CD4-positive, alpha-beta memory T cell (primary cell): ENCODE data around the gene CENPU. TPM values are rescaled to one million over a fixed set of nuclear protein-coding genes. Genes with fewer than 3 reads are reported as not detected.

Experiments
- CTCF ChIA-PET: fragments of 350-600 bp; sonication (Branson Sonifier 250); formaldehyde crosslinking; loops from one replicate; lab custom pipeline; 2021; ENCODE audit warnings: inconsistent platforms; ENCODE audit not compliant: partially characterized antibody; lab: Charles Lee
- POLR2A ChIA-PET: fragments of 350-600 bp; sonication (Branson Sonifier 250); formaldehyde crosslinking; loops from one replicate; lab custom pipeline; 2021; ENCODE audit not compliant: partially characterized antibody; lab: Charles Lee
- DNase-seq, 5 donors: peaks; one replicate each; pipeline versions ENCODE4 v3.0.0 to v3.0.0-alpha.2; 2020 to 2022; ENCODE audit warnings: mixed read lengths in 1 of 5
- H3K27ac ChIP-seq: one replicate; pipeline ENCODE4 v1.7.0; 2013; ENCODE audit warnings: low read depth, low read length
- H3K27me3 ChIP-seq: 2 replicates; pipeline ENCODE4 v1.7.0; 2013; ENCODE audit warnings: mild to moderate bottlenecking, low read length, moderate library complexity; ENCODE audit not compliant: insufficient read depth
- H3K36me3 ChIP-seq: 2 replicates; pipeline ENCODE4 v1.7.0; 2013; ENCODE audit warnings: mild to moderate bottlenecking, low read length, moderate library complexity; ENCODE audit not compliant: insufficient read depth
- H3K4me1 ChIP-seq: 2 replicates; pipeline ENCODE4 v1.7.0; 2013; ENCODE audit warnings: mild to moderate bottlenecking, low read length, moderate library complexity; ENCODE audit not compliant: insufficient read depth
- H3K4me3 ChIP-seq, 2 donors: one replicate each; pipeline ENCODE4 v1.7.0; 2013; ENCODE audit warnings: low read length in 2 of 2, mild to moderate bottlenecking in 1 of 2
- H3K9me3 ChIP-seq, 2 donors: one replicate each; pipeline ENCODE4 v1.7.0; 2013; ENCODE audit warnings: low read length in 2 of 2, control low read depth in 1 of 2; ENCODE audit not compliant: control insufficient read depth in 1 of 2
- H3K27ac Mint-ChIP-seq, 7 donors: one replicate each; pipeline ENCODE4 v1.8.0; 2020 to 2021; ENCODE audit warnings: mixed read lengths in 7 of 7, mild to moderate bottlenecking in 6 of 7, inconsistent platforms in 3 of 7, moderate library complexity in 3 of 7
- H3K27me3 Mint-ChIP-seq, 2 donors: one replicate each; pipeline ENCODE4 v1.8.0; 2020 to 2021; ENCODE audit warnings: mixed read lengths in 2 of 2
- H3K36me3 Mint-ChIP-seq, 2 donors: one replicate each; pipeline ENCODE4 v1.8.0; 2020 to 2021; ENCODE audit warnings: mixed read lengths in 2 of 2, inconsistent platforms in 1 of 2, mild to moderate bottlenecking in 1 of 2
- H3K4me1 Mint-ChIP-seq, 4 donors: one replicate each; pipeline ENCODE4 v1.8.0; 2020 to 2021; ENCODE audit warnings: mixed read lengths in 4 of 4, mild to moderate bottlenecking in 1 of 4
- H3K4me3 Mint-ChIP-seq, 8 donors: one replicate each; pipeline ENCODE4 v1.8.0; 2020 to 2021; ENCODE audit warnings: mixed read lengths in 8 of 8, mild to moderate bottlenecking in 7 of 8, moderate library complexity in 6 of 8, inconsistent platforms in 3 of 8
- H3K9me3 Mint-ChIP-seq, 8 donors: one replicate each; pipeline ENCODE4 v1.8.0; 2020 to 2021; ENCODE audit warnings: mixed read lengths in 8 of 8, mild to moderate bottlenecking in 5 of 8, inconsistent platforms in 3 of 8, moderate library complexity in 1 of 8
- intact Hi-C: fragments of 100-400 bp; cut with micrococcal nuclease; formaldehyde crosslinking; loops from one replicate; pipeline ENCODE4 v1.15.1; 2023
- polyA plus RNA-seq, 2 donors: library from polyadenylated mRNA; unstranded; fragments of 300-500 nt; fragmentation: Illumina TruSeq; gene quantifications; one replicate each; pipeline ENCODE4 v1.2.3, GENCODE V29; 2021
- total RNA-seq, 2 experiments: library from RNA; stranded (reverse); gene quantifications; one replicate each; pipeline ENCODE4 v1.2.3, GENCODE V29; 2021

Gene CENPU
- total and polyA plus RNA-seq, 4 experiments from 2014 or later = 2.1 to 4.6 (median 3.2) TPM

DNA sequence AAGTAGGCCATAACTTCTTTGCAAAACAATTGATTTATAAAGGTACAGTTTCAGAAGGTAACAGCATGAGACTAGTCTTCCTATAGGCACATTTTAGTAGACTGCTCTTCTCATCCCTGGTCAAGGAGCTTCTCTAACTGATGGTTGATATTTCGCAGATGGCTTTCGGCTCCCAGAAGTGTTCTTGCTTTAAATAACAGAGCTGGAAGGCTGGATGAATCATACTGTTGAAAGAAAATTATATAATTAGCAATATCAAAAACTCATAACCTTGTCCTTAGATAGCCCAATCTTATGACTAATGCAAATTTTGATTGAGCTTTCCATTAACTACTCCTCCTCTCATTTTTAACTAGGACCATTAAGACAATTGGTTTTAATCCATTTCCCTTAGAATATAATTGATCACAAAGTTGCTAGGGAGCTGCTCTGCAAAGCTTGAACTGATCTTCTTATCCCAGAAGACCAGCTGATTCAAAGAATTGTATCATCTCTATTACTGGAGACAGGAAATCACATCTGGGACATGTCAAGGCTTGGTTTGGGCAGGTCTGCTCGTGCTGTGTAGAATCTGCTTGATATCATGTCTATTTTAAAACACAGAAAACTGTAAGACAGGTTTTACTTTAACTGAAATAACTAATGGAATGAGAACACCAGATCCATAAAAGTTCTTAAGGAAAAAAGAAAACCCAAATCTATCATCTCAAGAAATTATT lies 38.6 kb downstream of the CENPU start:
- no peaks in the 10 kb centered on the region for H3K36me3 ChIP-seq
- DNase-seq = no peak
- no peak overlapping the region for H3K27ac ChIP-seq
- H3K27ac Mint-ChIP-seq = peak overlapping the region in 2 of 7 donors; percentile 4 to 74
- POLR2A ChIA-PET = interaction anchor here (1.6 kb wide), 1 partner anchor 39 kb away, joined by 5 read pairs; the partner anchor contains the start of gene CENPU
- CTCF ChIA-PET = interaction anchor here (0.9 to 1.8 kb wide), 2 partner anchors 9 to 11 kb away, joined by 3 to 4 read pairs; no protein-coding TSS in a partner anchor
- H3K27me3 ChIP-seq = no peaks in the 10 kb centered on the region
- H3K4me3 Mint-ChIP-seq = no peak overlapping the region
- H3K36me3 Mint-ChIP-seq = peaks cover 26 to 28% of the 10 kb centered on the region in 2 donors
- H3K27me3 Mint-ChIP-seq = no peaks in the 10 kb centered on the region
- H3K4me1 ChIP-seq = no peaks in the 10 kb centered on the region
- no peaks in the 10 kb centered on the region for H3K9me3 ChIP-seq
- intact Hi-C loops = no loop called here
- no peak overlapping the region for H3K4me3 ChIP-seq
- no peaks in the 10 kb centered on the region for H3K9me3 Mint-ChIP-seq
- no peaks in the 10 kb centered on the region for H3K4me1 Mint-ChIP-seq

DNA sequence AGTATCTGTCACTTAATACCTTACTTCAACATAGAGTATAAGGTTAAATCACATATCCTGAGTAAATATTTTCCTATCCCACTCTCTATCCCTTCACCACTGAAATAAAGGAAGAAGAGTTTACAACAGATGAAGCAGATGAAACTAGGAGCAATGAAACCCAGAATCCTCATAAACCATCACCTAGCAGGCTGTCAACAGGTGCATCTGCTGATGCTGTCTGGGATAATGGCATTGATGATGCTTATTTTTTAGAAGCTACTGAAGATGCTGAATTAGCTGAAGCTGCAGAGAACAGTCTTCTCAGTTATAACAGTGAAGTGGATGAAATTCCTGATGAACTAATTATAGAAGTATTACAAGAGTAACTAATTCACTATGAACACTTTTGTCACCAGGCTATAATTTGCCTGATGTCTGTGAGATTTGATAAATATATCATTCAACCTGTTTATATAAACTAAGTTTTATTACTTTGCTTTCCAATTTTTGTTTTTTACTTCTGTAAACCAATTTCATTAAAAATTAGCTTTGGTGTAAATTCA lies 39.4 kb downstream of the CENPU start:
- peak overlapping the region in 1 of 7 donors; percentile 50 for H3K27ac Mint-ChIP-seq
- no peaks in the 10 kb centered on the region for H3K4me1 Mint-ChIP-seq
- no peaks in the 10 kb centered on the region for H3K27me3 Mint-ChIP-seq

DNA sequence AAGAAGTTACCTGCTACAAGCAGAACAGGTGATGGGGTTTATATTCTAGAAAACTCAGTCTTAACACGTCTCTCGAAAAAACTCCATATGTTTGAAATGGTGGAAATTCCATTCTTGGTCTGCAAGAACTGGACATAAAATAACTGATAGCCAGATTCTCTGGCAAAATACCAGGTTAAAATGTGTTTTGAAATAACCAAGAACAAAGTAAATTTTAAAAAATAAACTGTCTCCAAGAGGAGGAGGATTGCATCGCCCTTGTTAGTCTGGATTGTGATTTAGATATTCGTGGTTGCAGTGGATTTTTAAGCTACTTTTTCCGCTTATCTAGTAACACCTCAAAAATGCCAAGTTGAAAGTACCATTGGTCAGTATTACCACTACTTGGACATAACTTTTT lies 40.8 kb downstream of the CENPU start:
- no peaks in the 10 kb centered on the region for H3K9me3 ChIP-seq
- intact Hi-C loops = no loop called here
- H3K27me3 ChIP-seq = no peaks in the 10 kb centered on the region
- Mint-ChIP-seq H3K4me3 (no peak overlapping the region), H3K36me3 (peaks cover 28 to 30% of the 10 kb centered on the region in 2 donors), H3K27ac (no peak overlapping the region), H3K9me3 (no peaks in the 10 kb centered on the region), H3K4me1 (no peaks in the 10 kb centered on the region), H3K27me3 (no peaks in the 10 kb centered on the region)
- H3K27ac ChIP-seq = no peak overlapping the region
- no peak overlapping the region for H3K4me3 ChIP-seq
- no peaks in the 10 kb centered on the region for H3K4me1 ChIP-seq
- DNase-seq = no peak
- ChIA-PET POLR2A (no interaction called here), CTCF (no interaction called here)
- no peaks in the 10 kb centered on the region for H3K36me3 ChIP-seq

More for the DNA sequence above, 39.4 kb downstream of the CENPU start:
- Histone ChIP-seq H3K4me3 (no peak overlapping the region), H3K27me3 (no peaks in the 10 kb centered on the region), H3K4me1 (no peaks in the 10 kb centered on the region), H3K9me3 (no peaks in the 10 kb centered on the region), H3K27ac (no peak overlapping the region), H3K36me3 (no peaks in the 10 kb centered on the region)
- intact Hi-C loops = no loop called here
- Mint-ChIP-seq H3K9me3 (no peaks in the 10 kb centered on the region), H3K4me3 (no peak overlapping the region), H3K36me3 (peaks cover 26 to 28% of the 10 kb centered on the region in 2 donors)
- no peak for DNase-seq
- CTCF ChIA-PET = interaction anchor here (0.9 to 1.8 kb wide), 2 partner anchors 10 kb away, joined by 3 to 4 read pairs; no protein-coding TSS in a partner anchor
- POLR2A ChIA-PET = no interaction called here

DNA sequence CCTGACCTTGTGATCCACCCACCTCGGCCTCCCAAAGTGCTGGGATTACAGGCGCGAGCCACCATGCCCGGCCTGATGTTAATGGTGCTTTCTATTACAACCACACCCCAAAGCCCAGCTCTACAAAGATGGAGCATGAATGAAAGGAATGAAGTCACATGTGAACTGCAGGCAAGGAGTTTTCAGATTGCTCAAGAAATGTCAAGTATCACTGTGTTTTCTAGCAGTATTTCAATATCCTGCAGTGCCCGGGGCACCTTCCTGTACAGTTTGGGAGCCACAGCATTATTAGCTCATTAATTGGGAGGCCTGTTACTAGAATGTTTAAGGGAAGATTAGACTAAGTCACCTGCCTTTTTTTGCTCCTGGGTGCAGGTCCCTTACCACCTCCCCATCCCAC lies 44.2 kb downstream of the CENPU start:
- no peaks in the 10 kb centered on the region for H3K36me3 ChIP-seq
- Mint-ChIP-seq H3K27ac (no peak overlapping the region), H3K9me3 (no peaks in the 10 kb centered on the region), H3K4me3 (no peak overlapping the region), H3K4me1 (peaks cover 0 to 3% (median 1%) of the 10 kb centered on the region in 4 donors), H3K36me3 (peaks cover 28 to 36% of the 10 kb centered on the region in 2 donors), H3K27me3 (no peaks in the 10 kb centered on the region)
- ChIA-PET POLR2A (no interaction called here), CTCF (no interaction called here)
- no peaks in the 10 kb centered on the region for H3K27me3 ChIP-seq
- no peak for DNase-seq
- no peaks in the 10 kb centered on the region for H3K4me1 ChIP-seq
- no peak overlapping the region for H3K27ac ChIP-seq
- no peaks in the 10 kb centered on the region for H3K9me3 ChIP-seq
- intact Hi-C loops = no loop called here
- no peak overlapping the region for H3K4me3 ChIP-seq

- Mint-ChIP-seq H3K4me3 (no peak overlapping the region), H3K27me3 (no peaks in the 10 kb centered on the region), H3K36me3 (peaks cover 20 to 29% of the 10 kb centered on the region in 2 donors), H3K27ac (peak overlapping the region in 1 of 7 donors; percentile 30), H3K4me1 (peaks cover 0 to 8% (median 5%) of the 10 kb centered on the region in 4 donors), H3K9me3 (no peaks in the 10 kb centered on the region)
- Histone ChIP-seq H3K9me3 (no peaks in the 10 kb centered on the region), H3K27me3 (no peaks in the 10 kb centered on the region), H3K4me1 (no peaks in the 10 kb centered on the region), H3K27ac (no peak overlapping the region), H3K4me3 (no peak overlapping the region), H3K36me3 (no peaks in the 10 kb centered on the region)
- no peak for DNase-seq
- intact Hi-C loops = no loop called here
- POLR2A ChIA-PET = no interaction called here
- CTCF ChIA-PET = no interaction called here
Observed at GRCh38 chr4:184688447-184688846, 45.4 kb downstream of the CENPU start.

DNA sequence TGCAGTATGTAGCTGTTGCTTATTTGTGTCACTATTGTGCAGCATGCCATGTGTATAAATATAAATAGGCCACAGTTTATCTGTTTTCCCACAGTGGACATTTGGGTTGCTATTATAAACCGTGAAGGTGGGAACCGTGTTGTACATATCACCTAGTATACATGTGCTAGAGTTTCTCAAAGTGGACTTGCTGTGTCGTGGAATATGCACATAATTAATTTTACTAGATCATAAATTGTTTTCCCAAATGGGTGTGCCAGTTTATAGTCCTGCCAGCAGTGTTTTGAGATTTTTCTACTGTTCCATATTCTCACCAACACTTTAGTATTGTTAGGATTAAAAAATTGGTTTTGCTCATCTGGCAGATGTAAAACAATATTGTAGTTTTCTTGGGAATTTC lies 45.9 kb downstream of the CENPU start:
- Histone ChIP-seq H3K27ac (no peak overlapping the region), H3K36me3 (no peaks in the 10 kb centered on the region), H3K9me3 (no peaks in the 10 kb centered on the region), H3K27me3 (no peaks in the 10 kb centered on the region), H3K4me3 (no peak overlapping the region), H3K4me1 (no peaks in the 10 kb centered on the region)
- peaks cover 19 to 25% of the 10 kb centered on the region in 2 donors for H3K36me3 Mint-ChIP-seq
- ChIA-PET CTCF (no interaction called here), POLR2A (no interaction called here)
- no peak overlapping the region for H3K27ac Mint-ChIP-seq
- no peak overlapping the region for H3K4me3 Mint-ChIP-seq
- H3K27me3 Mint-ChIP-seq = no peaks in the 10 kb centered on the region
- DNase-seq = no peak
- peaks cover 0 to 8% (median 5%) of the 10 kb centered on the region in 4 donors for H3K4me1 Mint-ChIP-seq
- intact Hi-C loops = no loop called here
- no peaks in the 10 kb centered on the region for H3K9me3 Mint-ChIP-seq

- Histone ChIP-seq H3K9me3 (no peaks in the 10 kb centered on the region), H3K27ac (no peak overlapping the region), H3K4me1 (no peaks in the 10 kb centered on the region), H3K4me3 (no peak overlapping the region), H3K27me3 (no peaks in the 10 kb centered on the region), H3K36me3 (no peaks in the 10 kb centered on the region)
- ChIA-PET POLR2A (no interaction called here), CTCF (interaction anchor here (1.2 kb wide), 1 partner anchor 11 kb away, joined by 4 read pairs; no protein-coding TSS in a partner anchor)
- no peak for DNase-seq
- peaks cover 0 to 8% (median 5%) of the 10 kb centered on the region in 4 donors for H3K4me1 Mint-ChIP-seq
- H3K36me3 Mint-ChIP-seq = peaks cover 7 to 21% of the 10 kb centered on the region in 2 donors
- no peak overlapping the region for H3K4me3 Mint-ChIP-seq
- no peaks in the 10 kb centered on the region for H3K9me3 Mint-ChIP-seq
- intact Hi-C loops = no loop called here
- peak overlapping the region in 3 of 7 donors; percentile 7 to 67 (median 43) for H3K27ac Mint-ChIP-seq
- no peaks in the 10 kb centered on the region for H3K27me3 Mint-ChIP-seq
Observed at GRCh38 chr4:184684491-184685189, 49.3 kb downstream of the CENPU start.
